Body of pancreas (tissue), 4 donors: ENCODE data around the gene CDX2.

Source experiments
- CTCF ChIP-seq, 7 experiments: fragments of 450-650 bp in 4 of 7; fragments of 200-600 bp in 3 of 7; sonication (generic) in 3 of 7; IDR thresholded peaks; one replicate each; pipeline ENCODE4 v1.5.1; 2016 to 2019; ENCODE audit warnings: antibody characterized with exemption in 7 of 7
- POLR2A ChIP-seq, 3 donors: fragments of 450-650 bp; IDR thresholded peaks; one replicate each; pipeline ENCODE4 v1.6.1; 2016; ENCODE audit warnings: antibody characterized with exemption in 3 of 3, mild to moderate bottlenecking in 2 of 3

GRCh38 chr13:27911521-27911920 lies 57.6 kb downstream of the CDX2 start:
- no peak for TF ChIP-seq CTCF (IDR thresholded peaks at IDR 0.05)
- TF ChIP-seq POLR2A (IDR thresholded peaks at IDR 0.05), result no peak
